ENCODE results near the gene L3MBTL4.
"Not testable (repeated sequence)": the region's sequence is repeated elsewhere in the genome, so short reads cannot be mapped to it uniquely, and the experiment has no call there.

L3MBTL4 gene

DNA sequence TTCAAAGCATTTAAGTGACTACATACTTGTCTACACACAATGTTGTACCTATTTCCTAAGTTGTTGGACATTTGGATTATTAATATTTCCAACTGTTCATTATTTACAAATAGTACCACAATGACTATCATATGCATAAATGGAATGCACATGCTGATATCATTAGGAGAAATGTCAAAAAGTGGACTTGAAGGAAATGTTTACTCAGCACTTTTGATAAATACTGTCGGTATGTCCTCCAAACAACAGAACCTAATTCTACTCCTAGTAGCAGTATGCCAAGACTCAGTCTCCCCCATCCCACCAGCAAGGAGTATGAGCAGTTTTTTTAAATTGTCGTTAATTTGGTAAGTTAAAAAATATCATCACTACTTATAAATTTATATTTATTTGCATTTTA, 116.8 kb downstream of the L3MBTL4 start:
- no peak for DNase-seq

DNA sequence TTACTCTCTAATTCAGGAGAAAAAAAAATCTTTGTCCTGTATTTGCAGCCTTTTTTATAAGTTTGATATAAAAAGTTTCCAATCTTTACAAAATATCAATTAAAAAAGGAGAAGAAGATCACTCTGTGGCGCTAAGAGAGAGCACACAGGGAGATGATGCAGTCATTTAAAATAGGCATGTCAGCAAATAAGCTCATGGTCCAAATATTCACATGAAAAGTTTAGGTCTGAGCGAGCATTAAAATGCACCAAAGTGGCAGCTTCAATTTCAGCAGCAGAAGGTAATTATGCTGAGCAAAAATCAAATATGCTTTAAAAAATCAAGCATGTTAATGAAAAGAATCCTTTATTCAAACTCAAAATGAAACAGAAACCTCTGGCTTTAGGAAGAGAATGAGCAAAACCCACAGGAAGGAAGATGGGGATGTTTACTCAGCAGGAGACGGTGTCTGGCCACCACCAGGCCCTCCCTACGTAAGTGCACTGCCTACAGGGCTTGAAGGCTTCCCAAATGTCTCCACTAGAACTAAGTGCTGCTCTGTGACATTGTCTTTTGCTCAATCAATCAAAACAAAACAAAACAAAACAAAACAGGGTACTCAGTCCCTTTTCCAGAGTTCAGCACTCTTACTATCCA, 120.4 kb downstream of the L3MBTL4 start:
- peak in 1 of 5 experiments; percentile 15 for DNase-seq

DNA sequence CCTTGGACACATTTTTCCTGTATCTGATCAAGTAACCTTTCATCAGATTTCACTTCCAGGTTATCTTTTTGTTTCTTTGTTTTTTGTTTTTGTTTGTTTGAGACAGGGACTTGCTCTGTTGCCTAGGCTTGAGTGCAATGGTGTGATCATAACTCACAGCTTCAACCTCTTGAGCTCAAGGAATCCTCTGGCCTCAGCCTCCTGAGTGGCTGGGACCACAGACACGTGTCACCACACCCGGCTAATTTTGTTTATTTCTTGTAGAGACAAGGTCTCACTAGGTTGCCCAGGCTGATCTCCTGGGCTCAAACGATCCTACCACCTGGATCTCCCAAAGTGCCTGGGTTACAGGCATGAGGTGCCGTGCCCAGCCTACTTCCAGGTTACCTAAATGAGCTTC, 124.9 kb downstream of the L3MBTL4 start:
- DNase-seq = no peak

DNA sequence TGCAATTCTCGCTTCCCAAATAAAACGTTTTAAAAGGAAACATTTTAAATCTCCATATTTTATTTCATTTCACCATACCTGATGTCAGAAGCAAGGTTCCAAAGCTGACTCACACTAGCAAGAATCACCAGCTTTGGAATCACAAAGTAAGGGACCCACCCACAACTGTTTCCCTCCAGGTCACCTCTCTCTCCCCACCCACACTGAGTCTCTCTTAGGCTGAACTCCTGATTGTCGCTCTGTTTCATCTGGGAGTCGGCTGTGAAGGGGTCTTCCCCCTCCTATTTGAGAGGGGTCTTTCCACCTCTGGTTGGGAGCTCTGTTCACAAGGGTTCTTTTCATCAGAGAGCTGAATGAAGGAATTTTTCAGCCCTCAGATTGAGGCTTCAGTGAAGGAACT, 128.1 kb downstream of the L3MBTL4 start:
- no peak for DNase-seq

DNA sequence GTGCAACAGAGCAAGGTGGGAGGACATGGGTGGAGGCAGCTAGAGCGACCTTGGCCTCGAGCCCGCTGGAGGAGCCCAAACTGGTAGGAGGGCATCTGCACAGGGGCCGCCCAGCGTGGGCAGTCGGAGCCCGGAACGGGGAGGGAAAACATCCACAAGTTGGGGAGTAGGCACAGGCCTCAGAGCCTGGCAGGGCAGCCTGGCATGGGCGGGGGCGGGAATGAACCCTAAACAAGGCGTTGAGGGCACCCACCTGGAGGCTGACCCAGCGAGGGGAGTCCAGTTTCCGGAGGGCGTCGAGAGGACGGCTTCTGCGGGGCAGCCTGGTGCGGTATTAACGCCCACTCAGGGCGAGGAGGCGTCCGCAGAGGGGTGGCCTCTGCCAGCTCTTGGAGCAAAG, 129.9 kb downstream of the L3MBTL4 start:
- DNase-seq = no peak

DNA sequence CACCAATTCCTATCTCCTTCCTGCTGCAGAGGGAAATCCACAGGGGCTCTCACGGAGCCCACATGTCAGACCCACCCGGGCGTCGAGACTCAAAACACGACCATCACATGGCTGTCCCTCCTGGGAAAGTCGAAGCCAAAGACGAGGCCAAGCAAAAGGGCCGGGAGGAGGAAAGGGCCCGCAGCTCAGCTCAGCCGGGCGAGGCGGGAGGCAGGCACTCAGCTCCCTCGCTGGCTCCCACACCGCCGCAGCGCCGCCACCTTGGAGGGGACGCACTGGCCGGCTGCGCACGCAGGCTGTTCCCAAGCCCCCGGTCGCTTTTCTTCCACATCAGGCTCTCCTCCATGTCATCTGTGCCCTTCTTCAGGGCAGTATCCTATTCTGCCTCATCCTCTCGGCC, 130.4 kb downstream of the L3MBTL4 start:
- no peak for DNase-seq

DNA sequence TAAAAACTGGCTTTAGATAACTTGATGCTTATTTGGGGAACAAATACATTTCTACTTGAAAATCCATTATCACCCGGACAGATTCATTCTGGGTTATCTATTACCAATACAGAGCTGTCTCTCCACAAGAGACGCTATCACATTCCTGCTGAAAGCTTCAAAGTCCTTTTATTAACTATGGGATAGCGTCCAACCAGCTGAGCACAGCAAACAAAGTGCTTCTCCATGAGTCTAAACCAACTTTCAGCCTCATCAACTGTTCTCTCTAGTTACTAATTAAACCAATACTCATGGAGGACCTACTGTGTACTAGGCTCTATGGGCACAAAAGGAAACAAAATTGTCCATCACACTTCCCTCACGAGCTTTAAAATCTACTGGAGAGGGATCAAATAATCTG, 132.8 kb downstream of the L3MBTL4 start:
- DNase-seq = no peak

DNA sequence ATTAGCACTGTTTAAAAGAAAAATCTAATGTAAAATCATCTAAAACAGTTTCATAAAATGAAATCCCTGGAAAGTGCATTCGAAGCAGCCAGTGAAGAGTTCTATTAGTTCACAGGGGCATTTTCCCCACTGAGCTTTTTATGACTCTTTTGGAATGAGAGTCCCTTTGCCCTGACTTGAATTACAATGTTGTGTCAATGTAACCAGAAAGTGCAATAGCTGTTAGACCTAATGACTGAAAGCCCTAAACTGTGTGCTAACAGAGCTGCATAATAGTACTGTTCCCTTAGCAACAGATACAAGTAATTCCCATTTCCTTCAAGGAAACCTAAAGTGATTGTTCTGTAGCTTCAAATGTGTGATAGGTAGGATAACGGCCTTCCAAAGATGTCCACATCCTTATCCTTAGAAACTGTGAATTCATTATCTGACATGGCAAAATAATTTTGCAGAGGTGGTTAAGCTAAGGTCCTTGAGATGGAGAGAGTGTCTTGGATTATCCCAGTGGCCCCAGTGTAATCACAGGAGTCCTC, 134.4 kb downstream of the L3MBTL4 start:
- no peak for DNase-seq

DNA sequence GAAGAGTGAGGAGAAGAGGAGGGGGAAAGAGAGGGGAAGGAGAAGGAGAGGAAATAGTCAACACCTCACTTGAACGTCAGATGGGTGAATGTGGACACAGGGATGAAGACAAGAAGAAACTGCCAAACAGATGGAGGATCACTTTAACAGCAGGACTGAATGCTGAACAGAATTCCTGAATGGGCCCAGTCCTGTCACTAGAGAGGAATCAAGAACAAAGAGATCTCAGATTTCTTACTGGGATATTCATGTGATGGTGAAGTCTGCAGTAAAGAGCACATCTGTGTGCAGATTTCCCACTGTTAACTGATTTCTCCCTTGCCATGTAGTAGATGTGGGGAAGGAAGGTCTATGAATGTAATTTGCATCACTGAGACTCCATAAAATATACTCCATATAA, 135.4 kb downstream of the L3MBTL4 start:
- no peak for DNase-seq

DNA sequence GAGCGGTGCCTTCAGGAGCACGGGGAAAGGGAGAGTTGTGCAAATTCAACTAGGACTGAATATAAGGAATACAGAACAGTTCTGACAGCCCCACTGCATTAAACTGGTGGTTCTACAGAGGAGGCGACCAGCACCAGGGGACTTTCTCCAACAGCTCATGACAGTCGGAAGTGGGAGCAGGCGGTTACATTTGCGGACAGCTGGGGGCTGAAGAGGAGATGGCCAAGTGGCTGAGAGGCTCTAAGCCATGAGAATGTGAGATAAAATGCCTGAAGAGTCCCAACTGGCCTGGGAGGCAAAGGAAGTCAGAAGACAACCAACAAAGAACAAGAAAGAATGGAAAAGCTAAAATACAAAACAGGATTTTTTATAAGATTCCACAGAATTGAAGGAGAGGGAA, 141.3 kb downstream of the L3MBTL4 start:
- DNase-seq = no peak

DNA sequence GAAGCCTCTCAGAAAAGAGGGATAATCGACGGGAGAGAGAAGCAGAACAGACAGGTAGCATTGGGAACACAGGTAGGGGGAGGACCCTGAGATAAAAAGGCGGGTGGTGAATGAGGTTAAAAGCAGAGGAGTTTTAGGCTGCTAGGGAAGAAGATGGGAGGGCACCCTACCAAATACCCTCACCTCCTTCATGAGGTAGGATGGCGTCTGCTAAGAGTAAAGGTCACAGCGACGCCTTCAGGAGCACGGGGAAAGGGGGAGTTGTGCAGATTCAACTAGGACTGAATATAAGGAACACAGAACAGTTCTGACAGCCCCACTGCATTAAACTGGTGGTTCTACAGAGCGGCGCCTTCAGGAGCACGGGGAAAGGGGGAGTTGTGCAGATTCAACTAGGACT, 142.6 kb downstream of the L3MBTL4 start:
- not testable (repeated sequence) for DNase-seq

DNA sequence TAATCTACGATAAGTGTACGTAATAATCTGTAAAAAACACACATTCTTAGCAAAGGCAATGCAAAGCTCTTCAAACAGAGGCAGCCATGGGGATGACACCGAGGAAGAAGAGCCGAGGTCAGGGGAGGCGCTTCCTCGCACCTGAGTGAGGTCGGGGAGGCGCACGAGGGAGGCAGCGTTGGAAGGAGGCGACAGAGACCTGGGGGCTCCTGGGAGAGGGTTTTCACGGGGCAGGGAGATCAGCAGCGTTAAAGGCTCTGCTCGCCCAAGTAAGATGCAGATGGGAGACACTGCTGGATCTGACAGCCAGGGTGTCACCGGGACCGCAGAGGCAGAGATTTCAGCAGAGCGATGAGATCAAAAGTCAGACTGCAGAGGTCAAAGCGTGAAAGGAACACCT, 143.1 kb downstream of the L3MBTL4 start:
- DNase-seq = no peak

DNA sequence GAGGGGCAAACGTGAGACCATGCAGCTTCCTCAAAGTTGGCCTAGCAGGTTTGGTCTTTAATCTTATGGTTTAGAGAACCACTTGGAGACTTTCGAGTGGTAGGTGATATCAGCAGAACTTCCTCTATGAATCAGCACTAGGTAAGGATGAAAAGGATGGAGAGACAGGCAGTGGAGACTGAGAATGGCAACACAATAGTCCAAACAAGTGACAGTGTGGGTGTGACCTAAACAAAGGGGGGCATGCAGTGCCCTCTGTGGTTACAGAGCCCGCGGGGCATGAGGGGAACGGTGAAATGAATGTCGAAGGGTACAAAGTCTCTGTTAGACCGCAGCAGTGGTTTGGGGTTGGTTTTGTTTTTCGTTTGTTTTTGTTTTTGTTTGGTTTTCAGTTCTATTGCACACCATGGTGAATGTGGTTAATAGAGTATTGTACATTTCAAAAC, 143.9 kb downstream of the L3MBTL4 start:
- DNase-seq = peak in 1 of 5 experiments; percentile 71

DNA sequence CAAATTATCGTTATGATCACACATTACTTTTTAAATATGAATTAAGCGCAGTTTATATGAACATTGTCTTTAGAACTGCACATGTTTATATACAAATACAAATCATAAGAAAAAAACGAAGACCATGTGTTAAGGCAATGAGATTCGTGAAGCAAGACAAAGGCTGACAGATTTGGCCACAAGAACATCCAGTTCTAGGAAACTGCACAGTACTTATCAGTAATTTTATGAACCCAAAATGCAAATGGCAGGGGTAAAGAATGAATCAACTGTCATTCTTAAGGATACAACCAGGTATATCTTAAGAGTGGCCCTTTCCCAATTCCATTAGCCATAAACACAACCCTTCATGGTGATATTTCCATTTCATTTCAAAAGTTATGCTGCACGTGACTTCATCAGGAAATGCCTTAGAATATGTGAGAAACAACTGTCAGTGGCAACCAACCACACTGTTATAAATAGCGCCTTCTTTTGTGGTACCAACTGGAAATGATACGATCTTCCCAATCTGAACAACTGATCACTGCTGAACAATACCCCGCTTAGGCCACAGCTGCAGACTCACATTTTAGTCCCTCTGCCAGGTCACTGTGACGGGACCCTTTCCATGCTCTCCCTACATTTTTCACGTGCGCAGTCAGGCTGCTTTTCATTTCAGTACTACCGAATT, 144.9 kb downstream of the L3MBTL4 start:
- peak in 1 of 5 experiments; percentile 69 for DNase-seq

DNA sequence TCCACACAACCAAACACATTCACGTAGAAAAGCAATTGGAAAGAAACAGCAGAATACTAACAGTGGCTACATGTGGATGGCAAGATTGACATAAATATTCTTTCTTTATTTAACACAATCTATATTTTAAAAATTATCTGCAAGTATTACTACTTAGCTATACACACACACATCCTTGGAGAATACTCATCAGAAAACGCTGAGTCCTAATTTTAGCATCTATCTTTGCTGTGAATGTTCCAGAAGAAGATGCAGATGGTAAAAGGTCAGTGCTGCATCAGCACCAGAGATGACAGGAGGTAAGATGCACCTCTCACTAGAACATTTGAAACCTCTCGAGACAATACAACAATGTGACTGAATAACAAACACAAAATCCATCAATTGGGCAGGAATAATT, 148.5 kb downstream of the L3MBTL4 start:
- no peak for DNase-seq

DNA sequence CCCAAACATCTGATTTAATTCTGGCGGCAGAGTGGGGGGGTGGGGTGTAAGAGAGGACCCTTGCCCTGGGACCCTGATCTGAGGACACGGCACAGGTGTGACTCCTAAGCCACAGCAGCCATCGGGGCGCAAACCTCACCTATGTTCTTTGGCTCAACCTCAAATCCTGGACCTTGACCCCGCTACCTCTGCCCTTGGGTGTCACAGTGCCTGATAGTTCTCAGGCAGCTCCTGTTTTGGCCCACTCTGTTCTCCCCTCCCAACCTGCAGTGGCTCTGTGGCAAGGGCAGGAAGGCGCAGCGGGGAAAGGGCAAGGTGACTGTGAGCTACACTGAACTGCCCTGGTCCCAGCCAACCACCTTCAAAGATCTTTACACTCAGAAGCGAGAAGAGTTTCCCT, 152.8 kb downstream of the L3MBTL4 start:
- no peak for DNase-seq

DNA sequence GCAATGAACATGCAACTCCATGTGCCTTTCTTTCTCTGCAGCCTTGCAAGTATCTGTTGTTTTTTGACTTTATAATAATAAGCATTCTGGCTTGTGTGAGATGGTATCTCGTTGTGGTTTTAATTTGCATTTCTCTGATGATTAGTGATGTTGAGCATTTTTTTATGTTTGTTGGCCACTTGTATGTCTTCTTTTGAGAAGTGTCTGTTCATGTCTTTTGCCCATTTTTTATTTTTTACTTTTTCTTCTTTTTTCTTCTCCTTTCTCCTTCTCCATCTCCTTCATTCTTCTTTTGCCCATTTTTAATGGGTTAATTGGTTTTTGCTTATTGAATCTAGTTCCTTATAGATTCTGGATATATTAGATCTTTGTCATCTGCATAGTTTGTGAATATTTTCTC, 155.4 kb downstream of the L3MBTL4 start:
- DNase-seq = not testable (repeated sequence)

DNA sequence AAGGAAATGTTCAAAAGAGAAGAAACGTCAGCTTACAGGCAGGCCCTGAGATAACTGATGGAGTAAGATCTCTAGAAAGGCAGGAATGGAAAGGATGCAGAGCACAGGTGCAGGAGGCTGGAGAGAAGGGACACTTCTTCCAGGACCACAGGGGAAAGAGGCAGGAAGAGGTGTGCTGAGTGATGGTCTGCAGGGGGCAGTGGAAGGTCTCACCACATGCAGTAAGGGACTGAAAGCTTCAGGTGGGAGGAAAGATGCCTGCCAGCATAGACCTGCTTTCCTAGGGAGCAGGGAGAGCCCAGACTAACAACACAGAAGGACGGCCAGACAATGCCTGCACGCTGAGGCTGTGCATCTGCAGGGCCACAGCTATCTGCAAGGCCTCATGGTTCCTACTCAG, 156.8 kb downstream of the L3MBTL4 start:
- DNase-seq = no peak

DNA sequence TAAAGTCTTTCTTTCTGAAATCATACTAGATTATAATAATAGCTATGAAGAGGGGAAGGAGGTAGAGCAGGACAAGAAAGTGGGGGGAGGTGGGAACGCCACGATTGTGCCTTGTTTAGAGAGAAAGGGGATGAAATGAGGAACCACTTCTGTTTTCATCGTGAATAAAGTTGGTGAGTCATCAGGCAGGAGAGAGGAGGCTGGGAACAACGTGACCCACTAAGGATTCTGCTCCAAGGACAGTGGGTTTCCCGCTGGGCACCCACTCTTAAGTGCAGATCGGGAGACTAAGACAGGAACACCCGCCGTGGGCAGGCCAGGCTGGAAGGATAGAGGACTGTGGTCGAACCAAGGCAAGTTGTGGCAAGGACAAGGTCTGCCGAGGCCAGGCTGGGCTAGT, 158.2 kb downstream of the L3MBTL4 start:
- DNase-seq = no peak

DNA sequence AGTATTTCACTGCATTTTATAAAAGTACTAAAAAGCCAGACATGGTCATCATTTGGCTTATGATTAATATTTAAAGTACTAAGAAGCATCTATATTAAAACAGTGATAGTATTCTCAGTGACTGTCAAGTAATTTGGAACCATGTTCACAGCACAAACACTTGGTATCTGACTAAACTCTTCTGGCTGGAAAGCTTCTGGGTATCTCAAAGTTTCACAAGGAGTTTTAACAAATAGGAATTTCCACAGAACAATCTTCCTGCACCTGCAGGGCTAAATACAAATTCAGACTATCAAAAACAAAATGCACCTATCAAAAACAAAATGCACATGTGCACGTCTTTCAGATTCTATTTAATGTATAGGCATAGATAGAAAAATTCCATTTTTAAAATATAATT, 158.8 kb downstream of the L3MBTL4 start:
- DNase-seq = no peak

DNA sequence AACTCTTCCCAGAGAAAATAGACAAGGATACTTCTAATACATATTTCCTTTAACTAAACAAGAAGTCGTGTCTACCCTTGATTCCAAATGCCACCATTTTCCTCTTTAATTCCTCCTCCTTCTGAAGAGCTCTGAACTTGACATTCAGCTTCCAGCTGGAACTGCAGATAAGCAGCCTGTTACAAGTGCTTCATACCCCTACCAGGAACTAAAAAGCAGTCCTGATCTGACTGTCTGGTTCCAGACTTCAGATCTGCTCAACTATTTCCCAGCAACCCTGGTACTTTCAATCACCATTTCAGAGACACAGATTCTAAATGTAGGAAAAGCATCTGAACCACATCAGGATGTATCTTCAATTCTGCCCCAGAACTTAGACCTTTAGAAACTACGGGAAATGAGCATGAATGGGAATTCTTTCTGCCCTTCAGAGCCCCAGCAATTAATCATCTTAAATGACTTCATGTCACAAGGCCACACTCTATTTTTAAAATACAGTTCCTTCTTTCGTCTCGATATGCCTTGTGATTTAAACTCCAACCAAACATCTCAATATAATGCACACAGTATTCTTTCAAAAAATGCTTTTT, 159.5 kb downstream of the L3MBTL4 start:
- no peak for DNase-seq

DNA sequence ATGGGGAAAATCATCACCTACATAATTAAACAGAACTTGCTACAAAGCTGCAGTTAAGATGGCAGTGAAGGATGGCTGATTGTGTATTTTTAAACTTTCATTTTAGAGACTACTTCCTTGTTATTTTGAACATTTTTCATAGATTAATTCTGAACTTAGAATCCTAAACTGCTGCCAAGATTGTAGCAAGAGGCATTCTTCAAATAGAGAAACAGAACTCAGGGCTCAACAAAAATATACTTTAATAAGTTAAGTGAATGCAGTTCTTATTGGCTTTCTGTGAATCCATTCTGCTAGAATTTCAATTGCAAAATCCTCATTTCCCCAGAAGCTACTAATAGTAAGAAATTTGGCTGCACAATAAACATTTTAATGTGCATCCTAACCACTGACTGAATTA, 160.3 kb downstream of the L3MBTL4 start:
- DNase-seq = no peak

DNA sequence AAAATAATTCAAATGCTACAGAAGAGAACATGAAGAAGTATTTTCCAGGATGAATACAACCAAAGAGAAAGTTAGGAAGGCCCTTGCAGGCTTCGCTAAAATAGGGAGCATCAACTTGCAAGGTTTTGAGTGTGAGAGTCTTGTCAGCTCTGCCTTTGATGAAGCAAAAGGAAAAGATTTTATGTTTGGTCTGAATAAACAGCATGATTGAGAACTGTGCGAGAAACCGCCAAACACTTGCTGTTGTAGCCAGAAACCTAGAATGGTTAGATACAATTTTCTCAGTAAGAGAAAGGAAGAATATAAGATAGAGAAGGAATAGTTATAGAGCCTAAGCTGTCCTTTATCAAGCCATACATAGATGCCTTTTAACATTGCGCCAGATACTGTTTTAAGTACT, 163.6 kb downstream of the L3MBTL4 start:
- DNase-seq = no peak

DNA sequence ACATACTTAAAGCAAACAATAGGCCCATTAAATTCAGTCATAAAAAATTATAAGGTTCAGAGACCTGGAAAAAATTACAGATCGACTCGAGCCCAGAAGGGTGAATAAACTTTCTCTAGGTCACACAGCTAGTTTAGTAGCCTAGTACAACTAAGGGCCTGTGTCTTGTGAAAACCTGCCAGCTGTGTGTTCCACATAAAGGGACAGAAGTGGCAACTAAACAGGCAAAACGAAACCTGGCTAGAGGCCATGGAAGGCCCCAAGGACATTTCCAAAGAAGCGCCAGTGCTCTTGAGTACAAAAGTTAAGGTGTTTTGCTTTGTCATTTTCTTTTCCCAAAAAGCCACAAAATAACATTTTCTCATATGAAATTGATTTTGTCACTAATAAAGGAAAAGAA, 164.9 kb downstream of the L3MBTL4 start:
- no peak for DNase-seq
